ENCODE results near the gene FOXR1. TPM values are rescaled to one million over a fixed set of nuclear protein-coding genes. Genes with fewer than 3 reads are reported as not detected.

FOXR1 gene, protein sequence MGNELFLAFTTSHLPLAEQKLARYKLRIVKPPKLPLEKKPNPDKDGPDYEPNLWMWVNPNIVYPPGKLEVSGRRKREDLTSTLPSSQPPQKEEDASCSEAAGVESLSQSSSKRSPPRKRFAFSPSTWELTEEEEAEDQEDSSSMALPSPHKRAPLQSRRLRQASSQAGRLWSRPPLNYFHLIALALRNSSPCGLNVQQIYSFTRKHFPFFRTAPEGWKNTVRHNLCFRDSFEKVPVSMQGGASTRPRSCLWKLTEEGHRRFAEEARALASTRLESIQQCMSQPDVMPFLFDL
- total RNA-seq (2021) (not detected in 3 replicates), Bru-seq, nascent RNA (not detected)
- long read RNA-seq, experiment 1 = 0 reads
- long read RNA-seq, experiment 2 = 0 reads
- long read RNA-seq, experiment 3 = 0 reads

DNA sequence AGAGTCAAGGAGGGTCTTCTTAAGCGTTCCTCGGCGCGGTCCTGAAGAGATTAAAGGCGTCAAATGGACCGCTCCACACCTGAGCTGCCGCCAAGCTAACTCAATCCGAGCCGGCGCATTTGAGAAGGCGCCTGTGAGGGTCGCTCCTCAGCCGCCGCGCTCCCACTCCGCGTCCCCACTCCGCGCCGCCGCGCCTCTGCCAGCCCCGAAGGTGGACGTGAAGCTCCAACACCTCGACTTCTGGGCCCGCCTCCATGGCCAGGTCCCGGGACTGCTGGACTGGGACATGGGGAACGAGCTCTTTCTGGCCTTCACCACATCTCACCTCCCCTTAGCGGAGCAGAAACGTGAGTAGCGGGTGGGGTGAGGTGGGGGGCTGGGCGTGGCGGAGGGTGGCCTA lies at the start of gene FOXR1:
FOXR1 (plus strand) TSS at position 116 of the 400 bp plus-strand sequence; CDS start at position 287, 171 bp downstream.
- no peak for ATAC-seq
- no peak for DNase-seq (ENCODE audit: low spot score)
- POLR2A ChIA-PET = interaction anchor here (0.5 kb wide), 2 partner anchors 28 to 127 kb away, joined by 3 read pairs; no protein-coding TSS in a partner anchor
- no peak within 1 kb of the TSS for H3K4me3 Mint-ChIP-seq
- H3K27ac Mint-ChIP-seq = no peak within 1 kb of the TSS
- no peaks in the 10 kb centered on the region for H3K36me3 Mint-ChIP-seq
- H3K4me1 Mint-ChIP-seq = no peaks in the 10 kb centered on the region
- CTCF ChIA-PET = interaction anchor here (0.6 to 1.1 kb wide), 5 partner anchors 44 to 858 kb away, joined by 3 read pairs; partner anchors contain the start of gene CXCR5
- H3K27me3 Mint-ChIP-seq (ENCODE audit: low read depth) = peaks cover 2% of the 10 kb centered on the region; the same call in 1 of the 2 replicates
- no peak for TF ChIP-seq CREM (CRISPR knock-in tag; IDR thresholded peaks at IDR 0.05)
- peaks cover 5% of the 10 kb centered on the region; the same call in 1 of the 2 replicates for H3K9me3 Mint-ChIP-seq

DNA sequence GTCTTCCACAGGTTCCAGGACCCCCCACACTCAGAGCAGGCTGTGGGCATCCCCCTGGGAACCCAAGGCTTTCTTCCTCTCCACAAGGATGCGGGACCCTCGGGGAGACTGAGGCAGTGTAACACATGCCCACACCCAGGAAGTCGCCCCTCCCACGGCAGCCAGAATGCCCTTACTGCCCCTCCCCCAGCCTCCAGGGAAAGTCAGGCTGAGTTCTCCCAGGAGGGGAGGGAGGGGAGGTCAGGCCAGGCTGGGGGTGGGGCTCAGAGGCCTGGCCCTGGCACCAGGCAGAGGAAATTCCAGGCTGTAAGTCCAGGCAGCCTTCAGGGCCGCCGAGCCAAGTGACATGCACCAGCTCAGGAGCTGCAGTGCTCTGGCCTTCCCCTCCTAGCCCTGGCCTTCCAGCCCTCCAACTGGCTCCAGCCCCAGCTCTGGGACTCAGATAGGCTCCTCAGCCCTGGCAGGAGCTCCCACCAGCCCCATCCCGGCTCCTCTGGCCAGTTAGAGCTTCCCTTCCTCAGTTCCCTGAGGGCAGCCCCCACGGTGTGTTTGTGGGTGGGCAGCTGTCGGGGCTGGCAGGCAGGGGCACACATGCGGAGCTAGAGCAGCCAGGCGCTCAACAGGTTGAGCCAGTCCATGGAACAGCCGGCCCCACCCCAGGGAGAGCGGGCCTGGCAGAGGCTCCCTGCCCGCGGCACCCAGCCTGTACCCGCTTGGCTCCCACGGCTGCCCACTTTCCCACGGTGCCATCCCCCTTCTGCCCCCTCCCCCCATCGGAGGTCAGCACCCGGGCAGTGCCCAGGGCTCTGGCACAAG lies 49.4 kb upstream of the FOXR1 start:
- Mint-ChIP-seq H3K4me3 (peak overlapping the region; percentile 59), H3K27ac (no peak overlapping the region), H3K36me3 (no peaks in the 10 kb centered on the region), H3K4me1 (peaks cover 74% of the 10 kb centered on the region), H3K27me3 (ENCODE audit: low read depth) (peaks cover 10% of the 10 kb centered on the region), H3K9me3 (no peaks in the 10 kb centered on the region)
- peak; percentile 76 for DNase-seq (ENCODE audit: low spot score)
- CTCF ChIA-PET = interaction anchor here (0.6 to 1.4 kb wide), 4 partner anchors 27 to 233 kb away, joined by 3 read pairs; partner anchors contain the start of gene DDX6
- TF ChIP-seq IRF1 (CRISPR knock-in tag; IDR thresholded peaks at IDR 0.05) (no peak), CREM (CRISPR knock-in tag; IDR thresholded peaks at IDR 0.05) (no peak), NFATC4 (CRISPR knock-in tag; IDR thresholded peaks at IDR 0.05) (no peak), SMAD3 (CRISPR knock-in tag; IDR thresholded peaks at IDR 0.05; ENCODE audit: borderline replicate concordance) (no peak), ZNF425 (CRISPR knock-in tag; conservative IDR thresholded peaks at IDR 0.05) (no peak), JUN (CRISPR knock-in tag; IDR thresholded peaks at IDR 0.05) (no peak), ZNF138 (CRISPR knock-in tag; conservative IDR thresholded peaks at IDR 0.05) (no peak), ZNF232 (CRISPR knock-in tag; IDR thresholded peaks at IDR 0.05) (no peak), SP1 (CRISPR knock-in tag; conservative IDR thresholded peaks at IDR 0.05) (0 out of 2 replicates have a peak, but pooled peaks have one; percentile 26), CREB1 (CRISPR knock-in tag; IDR thresholded peaks at IDR 0.05) (no peak), ZBTB21 (CRISPR knock-in tag; IDR thresholded peaks at IDR 0.05; ENCODE audit: borderline replicate concordance) (no peak)
- TF ChIP-seq, protein P1, sequence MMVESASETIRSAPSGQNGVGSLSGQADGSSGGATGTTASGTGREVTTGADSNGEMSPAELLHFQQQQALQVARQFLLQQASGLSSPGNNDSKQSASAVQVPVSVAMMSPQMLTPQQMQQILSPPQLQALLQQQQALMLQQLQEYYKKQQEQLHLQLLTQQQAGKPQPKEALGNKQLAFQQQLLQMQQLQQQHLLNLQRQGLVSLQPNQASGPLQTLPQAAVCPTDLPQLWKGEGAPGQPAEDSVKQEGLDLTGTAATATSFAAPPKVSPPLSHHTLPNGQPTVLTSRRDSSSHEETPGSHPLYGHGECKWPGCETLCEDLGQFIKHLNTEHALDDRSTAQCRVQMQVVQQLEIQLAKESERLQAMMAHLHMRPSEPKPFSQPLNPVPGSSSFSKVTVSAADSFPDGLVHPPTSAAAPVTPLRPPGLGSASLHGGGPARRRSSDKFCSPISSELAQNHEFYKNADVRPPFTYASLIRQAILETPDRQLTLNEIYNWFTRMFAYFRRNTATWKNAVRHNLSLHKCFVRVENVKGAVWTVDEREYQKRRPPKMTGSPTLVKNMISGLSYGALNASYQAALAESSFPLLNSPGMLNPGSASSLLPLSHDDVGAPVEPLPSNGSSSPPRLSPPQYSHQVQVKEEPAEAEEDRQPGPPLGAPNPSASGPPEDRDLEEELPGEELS (CRISPR knock-in tag; IDR thresholded peaks at IDR 0.05) = no peak
- TF ChIP-seq, protein P2, sequence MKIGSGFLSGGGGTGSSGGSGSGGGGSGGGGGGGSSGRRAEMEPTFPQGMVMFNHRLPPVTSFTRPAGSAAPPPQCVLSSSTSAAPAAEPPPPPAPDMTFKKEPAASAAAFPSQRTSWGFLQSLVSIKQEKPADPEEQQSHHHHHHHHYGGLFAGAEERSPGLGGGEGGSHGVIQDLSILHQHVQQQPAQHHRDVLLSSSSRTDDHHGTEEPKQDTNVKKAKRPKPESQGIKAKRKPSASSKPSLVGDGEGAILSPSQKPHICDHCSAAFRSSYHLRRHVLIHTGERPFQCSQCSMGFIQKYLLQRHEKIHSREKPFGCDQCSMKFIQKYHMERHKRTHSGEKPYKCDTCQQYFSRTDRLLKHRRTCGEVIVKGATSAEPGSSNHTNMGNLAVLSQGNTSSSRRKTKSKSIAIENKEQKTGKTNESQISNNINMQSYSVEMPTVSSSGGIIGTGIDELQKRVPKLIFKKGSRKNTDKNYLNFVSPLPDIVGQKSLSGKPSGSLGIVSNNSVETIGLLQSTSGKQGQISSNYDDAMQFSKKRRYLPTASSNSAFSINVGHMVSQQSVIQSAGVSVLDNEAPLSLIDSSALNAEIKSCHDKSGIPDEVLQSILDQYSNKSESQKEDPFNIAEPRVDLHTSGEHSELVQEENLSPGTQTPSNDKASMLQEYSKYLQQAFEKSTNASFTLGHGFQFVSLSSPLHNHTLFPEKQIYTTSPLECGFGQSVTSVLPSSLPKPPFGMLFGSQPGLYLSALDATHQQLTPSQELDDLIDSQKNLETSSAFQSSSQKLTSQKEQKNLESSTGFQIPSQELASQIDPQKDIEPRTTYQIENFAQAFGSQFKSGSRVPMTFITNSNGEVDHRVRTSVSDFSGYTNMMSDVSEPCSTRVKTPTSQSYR (CRISPR knock-in tag; IDR thresholded peaks at IDR 0.05) = peak; percentile 94
- TF ChIP-seq, protein P3, sequence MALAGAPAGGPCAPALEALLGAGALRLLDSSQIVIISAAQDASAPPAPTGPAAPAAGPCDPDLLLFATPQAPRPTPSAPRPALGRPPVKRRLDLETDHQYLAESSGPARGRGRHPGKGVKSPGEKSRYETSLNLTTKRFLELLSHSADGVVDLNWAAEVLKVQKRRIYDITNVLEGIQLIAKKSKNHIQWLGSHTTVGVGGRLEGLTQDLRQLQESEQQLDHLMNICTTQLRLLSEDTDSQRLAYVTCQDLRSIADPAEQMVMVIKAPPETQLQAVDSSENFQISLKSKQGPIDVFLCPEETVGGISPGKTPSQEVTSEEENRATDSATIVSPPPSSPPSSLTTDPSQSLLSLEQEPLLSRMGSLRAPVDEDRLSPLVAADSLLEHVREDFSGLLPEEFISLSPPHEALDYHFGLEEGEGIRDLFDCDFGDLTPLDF (CRISPR knock-in tag; IDR thresholded peaks at IDR 0.05) = no peak
- TF ChIP-seq, protein P4, sequence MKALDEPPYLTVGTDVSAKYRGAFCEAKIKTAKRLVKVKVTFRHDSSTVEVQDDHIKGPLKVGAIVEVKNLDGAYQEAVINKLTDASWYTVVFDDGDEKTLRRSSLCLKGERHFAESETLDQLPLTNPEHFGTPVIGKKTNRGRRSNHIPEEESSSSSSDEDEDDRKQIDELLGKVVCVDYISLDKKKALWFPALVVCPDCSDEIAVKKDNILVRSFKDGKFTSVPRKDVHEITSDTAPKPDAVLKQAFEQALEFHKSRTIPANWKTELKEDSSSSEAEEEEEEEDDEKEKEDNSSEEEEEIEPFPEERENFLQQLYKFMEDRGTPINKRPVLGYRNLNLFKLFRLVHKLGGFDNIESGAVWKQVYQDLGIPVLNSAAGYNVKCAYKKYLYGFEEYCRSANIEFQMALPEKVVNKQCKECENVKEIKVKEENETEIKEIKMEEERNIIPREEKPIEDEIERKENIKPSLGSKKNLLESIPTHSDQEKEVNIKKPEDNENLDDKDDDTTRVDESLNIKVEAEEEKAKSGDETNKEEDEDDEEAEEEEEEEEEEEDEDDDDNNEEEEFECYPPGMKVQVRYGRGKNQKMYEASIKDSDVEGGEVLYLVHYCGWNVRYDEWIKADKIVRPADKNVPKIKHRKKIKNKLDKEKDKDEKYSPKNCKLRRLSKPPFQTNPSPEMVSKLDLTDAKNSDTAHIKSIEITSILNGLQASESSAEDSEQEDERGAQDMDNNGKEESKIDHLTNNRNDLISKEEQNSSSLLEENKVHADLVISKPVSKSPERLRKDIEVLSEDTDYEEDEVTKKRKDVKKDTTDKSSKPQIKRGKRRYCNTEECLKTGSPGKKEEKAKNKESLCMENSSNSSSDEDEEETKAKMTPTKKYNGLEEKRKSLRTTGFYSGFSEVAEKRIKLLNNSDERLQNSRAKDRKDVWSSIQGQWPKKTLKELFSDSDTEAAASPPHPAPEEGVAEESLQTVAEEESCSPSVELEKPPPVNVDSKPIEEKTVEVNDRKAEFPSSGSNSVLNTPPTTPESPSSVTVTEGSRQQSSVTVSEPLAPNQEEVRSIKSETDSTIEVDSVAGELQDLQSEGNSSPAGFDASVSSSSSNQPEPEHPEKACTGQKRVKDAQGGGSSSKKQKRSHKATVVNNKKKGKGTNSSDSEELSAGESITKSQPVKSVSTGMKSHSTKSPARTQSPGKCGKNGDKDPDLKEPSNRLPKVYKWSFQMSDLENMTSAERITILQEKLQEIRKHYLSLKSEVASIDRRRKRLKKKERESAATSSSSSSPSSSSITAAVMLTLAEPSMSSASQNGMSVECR (CRISPR knock-in tag; IDR thresholded peaks at IDR 0.05; ENCODE audit: borderline replicate concordance) = no peak
- POLR2A ChIA-PET = interaction anchor here (1.0 kb wide), 1 partner anchor 232 kb away, joined by 3 read pairs; no protein-coding TSS in a partner anchor
- peak; percentile 23 for ATAC-seq

All from WTC11 (cell line).